HG03045 (cell line): Measurements from ENCODE around the gene ERBB2.

ENCODE experiments used
- ATAC-seq: cut with Tn5 transposase; IDR thresholded peaks from one replicate; pipeline ENCODE4 v1.9.1; 2021; ENCODE audit warnings: mild to moderate bottlenecking, moderate library complexity; ENCODE audit not compliant: unreplicated experiment

Gene ERBB2

GRCh38 chr17:39665642-39666224 is 34.1 kb upstream of the ERBB2 start:
- ATAC-seq, result no peak

DNA sequence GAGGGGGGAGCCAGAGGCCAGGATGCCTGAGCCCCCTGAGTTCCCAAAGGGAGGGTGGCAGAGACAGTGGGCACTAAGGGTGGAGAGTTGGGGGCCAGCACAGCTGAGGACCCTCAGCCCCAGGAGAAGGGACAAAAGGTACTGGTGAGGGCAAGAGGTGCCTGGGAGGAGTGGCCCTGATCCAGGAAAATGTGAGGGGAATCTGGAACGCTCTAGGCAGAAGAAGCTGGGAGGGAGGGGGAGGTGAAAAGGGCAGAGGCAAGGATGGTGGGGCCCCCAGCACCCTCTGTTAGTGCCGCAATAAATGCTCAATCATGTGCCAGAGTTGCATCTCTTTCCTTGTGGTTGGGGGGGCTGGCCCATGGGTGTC is 33.6 kb upstream of the ERBB2 start:
- no peak for ATAC-seq

- ATAC-seq, result no peak
Measured at GRCh38 chr17:39666601-39667261, 33.1 kb upstream of the ERBB2 start.

DNA sequence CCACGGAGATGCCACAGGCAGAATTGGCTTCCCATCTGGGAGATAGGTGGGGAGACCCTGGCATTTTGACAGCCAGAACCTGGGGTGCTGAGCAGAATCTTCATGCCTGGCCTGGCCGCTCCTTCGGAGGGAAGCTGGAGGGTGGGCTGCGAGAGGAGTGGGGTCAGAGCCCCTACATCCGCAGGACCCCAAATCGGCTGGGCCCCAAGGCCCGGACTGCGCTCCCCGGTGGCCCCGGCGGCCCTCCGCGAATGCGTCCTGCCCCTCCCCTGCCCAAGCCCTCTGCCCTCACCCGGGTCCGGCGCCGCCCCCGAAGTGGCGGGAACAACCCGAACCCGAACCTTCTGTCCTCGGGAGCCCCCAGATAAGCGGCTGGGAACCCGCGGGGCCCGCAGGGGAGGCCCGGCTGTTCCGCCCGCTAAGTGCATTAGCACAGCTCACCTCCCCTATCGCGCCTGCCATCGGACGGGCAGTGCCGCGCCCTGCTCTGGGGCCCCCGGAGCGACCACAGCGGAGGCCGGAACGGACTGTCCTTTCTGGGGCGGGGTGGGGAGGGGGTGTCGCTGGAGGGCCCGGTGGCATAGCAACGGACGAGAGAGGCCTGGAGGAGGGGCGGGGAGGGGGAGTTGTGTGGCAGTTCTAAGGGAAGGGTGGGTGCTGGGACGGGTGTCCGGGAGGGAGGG is 32.5 kb upstream of the ERBB2 start:
- ATAC-seq, result no peak

DNA sequence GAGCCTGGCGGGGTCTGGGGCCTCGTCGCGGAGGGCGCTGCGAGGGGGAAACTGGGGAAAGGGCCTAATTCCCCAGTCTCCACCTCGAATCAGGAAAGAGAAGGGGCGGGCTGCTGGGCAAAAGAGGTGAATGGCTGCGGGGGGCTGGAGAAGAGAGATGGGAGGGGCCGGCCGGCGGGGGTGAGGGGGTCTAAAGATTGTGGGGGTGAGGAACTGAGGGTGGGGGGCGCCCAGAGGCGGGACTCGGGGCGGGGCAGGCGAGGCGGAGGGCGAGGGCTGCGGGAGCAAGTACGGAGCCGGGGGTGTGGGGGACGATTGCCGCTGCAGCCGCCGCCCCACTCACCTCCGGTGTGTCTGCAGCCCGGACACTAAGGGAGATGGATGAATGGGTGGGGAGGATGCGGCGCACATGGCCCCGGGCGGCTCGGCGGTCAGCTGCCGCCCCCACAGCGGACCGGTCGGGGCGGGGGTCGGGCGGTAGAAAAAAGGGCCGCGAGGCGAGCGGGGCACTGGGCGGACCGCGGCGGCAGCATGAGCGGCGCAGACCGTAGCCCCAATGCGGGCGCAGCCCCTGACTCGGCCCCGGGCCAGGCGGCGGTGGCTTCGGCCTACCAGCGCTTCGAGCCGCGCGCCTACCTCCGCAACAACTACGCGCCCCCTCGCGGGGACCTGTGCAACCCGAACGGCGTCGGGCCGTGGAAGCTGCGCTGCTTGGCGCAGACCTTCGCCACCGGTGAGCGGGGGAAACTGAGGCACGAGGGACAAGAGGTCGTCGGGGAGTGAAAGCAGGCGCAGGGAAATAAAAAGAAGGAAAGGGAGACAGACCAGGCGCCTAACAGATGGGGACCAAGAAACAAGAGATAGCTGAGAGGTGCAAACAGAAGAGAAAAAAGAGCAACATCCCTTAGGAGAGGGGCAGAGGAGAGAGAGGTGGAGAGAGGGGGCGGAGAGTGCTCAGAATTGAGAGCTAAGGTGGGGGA is 31.6 kb upstream of the ERBB2 start, which contains the start of gene PNMT:
Gene PNMT, plus strand, starts transcription at position 509 of the 980 bp plus-strand sequence. Its CDS starts 23 bp downstream, at position 532.
- no peak for ATAC-seq

- ATAC-seq, result no peak
Measured at GRCh38 chr17:39669897-39670735, 29.7 kb upstream of the ERBB2 start.

- no peak for ATAC-seq
Measured at GRCh38 chr17:39670746-39671145, 29.1 kb upstream of the ERBB2 start.

DNA sequence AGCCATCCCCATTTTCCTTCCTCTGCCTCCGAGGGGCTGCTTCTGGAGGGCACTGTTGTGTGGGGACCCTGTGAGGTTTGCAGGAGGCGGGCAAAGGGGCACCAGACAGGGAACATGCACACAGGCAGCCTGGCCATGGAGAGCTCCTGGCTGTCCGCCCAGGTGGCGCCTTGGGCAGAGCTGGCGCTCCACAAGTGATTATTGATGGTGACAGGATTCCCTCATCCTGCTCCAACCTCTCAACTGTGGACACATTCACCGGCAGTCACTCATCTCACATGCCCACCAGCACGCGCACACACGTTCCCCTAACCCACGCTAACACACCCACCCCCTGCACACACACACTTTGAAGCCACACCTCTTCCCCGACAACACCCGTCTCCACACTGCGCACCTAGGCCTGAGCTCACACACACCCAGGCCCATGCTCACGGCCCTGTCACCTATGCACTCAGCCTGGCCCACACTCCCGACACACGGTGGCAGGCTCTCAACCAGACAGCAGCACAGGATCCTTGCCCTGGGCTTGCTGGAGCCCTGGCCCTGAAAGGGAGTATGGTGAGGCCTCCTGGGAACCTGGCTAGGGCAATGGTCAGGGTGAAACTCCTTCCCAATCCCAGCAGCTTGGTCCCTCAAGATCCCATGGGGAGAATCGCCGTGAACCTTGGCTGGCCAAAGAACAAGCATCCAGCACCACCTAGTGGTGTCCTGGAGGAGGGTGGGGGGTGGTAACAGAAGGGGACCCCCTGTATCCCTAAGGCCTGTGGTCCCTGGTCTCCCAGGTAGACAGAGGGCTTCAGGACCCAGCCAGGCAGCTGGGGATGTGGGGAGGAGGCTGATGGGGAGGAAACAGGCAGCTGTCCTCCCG is 28.0 kb upstream of the ERBB2 start:
- ATAC-seq, result no peak

DNA sequence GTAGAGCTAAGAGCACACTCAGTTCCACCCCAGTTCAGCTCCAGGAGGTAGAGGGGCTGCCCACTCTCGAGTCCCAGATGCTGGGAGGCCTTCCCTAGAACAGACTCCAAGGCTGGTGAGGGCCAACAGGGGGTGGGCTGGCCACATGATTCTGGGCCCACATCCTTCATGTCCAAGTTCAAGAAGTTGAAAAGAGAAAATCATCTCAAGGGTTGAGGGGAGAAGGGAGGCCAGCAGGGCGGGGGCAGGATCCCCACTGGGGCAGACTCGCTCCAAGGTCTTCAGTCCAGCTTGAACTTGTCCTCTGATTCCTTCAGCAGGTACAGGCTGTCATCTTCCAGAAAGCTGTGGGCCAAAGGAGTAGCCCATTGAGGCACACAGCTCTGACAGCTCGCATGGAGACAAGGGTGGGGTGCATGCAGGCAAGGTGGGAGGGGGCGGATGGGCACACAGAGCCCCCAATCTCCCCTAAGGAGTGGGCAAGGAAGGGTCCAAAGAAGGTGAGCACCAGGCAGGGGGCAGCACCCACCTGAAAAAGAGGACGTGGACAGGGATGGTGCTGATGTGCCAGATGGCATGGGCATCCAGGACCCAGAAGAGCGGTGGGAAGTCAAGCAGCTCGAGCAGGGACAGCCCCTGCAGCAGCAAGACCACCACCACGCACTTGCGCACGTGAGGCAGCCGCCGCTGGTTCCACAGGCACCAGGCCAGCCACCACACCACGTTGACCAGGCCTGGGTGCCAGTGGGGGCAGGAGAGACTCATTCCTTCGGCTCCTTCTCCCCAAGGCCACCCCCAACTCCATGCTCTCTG is 27.1 kb upstream of the ERBB2 start:
- ATAC-seq, result no peak

- no peak for ATAC-seq
Measured at GRCh38 chr17:39673335-39674081, 26.4 kb upstream of the ERBB2 start.

- ATAC-seq, result no peak
Measured at GRCh38 chr17:39674179-39674578, 25.7 kb upstream of the ERBB2 start.

DNA sequence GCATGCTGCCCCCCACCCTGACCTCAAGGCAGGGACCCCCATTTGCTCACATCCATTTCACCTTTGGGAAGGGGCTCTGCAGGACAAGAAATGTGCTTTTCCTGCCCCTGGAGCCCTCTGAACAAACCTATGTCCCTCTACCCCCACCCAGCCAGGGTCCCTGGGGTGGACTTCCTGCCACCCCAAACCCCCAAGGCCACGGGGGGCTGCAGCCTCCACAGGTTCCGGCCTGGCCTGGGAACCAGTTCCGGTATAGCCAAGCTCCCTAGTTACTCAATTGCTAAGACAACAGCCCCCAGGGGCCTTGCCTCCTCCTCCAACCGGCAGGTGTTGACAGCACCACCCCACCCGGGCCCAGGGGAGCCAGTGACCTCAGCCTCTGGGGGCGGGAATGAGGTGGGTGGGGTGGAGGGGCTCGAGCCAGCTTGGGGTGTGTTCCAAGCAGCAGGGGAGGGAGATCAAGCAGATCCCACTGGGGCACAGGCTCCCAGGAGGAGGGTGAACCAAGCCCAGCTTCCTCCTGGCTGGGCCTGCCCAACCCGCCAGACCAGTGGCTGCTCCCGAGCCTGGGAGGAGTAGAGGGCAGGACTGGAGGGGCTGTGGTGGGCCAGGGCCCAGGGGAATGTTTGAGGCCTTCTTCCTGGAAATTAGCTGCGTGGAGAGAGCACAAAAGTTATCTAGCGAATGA is 25.0 kb upstream of the ERBB2 start:
- ATAC-seq, result no peak

GRCh38 chr17:39675390-39676082 is 24.3 kb upstream of the ERBB2 start:
- ATAC-seq, result no peak

- no peak for ATAC-seq
Measured at GRCh38 chr17:39676198-39676819, 23.6 kb upstream of the ERBB2 start.

- no peak for ATAC-seq
Measured at GRCh38 chr17:39677072-39677471, 22.8 kb upstream of the ERBB2 start.
